ENCODE measurements around the gene KRTAP2-2.

DNA sequence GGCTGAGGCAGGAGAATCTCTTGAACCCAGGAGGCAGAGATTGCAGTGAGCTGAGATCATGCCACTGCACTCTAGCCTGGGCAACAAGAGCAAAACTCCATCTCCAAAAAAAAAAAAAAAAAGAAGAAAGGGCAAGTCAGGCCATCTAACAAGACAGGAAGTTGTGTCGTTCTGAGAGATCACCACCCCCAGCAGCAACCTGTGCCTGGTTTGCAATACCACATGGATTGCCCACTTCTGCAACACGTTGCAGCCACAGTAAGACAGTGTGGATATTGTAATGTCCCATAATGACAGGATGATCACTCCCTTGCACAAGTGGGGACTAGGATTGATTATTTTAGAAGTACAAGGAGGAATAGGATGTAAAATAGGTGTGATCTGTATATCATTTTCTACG, 14.0 kb upstream of the KRTAP2-2 start:
- TF ChIP-seq, protein P1, sequence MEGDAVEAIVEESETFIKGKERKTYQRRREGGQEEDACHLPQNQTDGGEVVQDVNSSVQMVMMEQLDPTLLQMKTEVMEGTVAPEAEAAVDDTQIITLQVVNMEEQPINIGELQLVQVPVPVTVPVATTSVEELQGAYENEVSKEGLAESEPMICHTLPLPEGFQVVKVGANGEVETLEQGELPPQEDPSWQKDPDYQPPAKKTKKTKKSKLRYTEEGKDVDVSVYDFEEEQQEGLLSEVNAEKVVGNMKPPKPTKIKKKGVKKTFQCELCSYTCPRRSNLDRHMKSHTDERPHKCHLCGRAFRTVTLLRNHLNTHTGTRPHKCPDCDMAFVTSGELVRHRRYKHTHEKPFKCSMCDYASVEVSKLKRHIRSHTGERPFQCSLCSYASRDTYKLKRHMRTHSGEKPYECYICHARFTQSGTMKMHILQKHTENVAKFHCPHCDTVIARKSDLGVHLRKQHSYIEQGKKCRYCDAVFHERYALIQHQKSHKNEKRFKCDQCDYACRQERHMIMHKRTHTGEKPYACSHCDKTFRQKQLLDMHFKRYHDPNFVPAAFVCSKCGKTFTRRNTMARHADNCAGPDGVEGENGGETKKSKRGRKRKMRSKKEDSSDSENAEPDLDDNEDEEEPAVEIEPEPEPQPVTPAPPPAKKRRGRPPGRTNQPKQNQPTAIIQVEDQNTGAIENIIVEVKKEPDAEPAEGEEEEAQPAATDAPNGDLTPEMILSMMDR (conservative IDR thresholded peaks at IDR 0.05) = no peak
- TF ChIP-seq EZH2 (IDR thresholded peaks at IDR 0.05; ENCODE audit: low read depth) = no peak
